ENCODE results near the gene GSG1L2. TPM values are rescaled to one million over a fixed set of nuclear protein-coding genes. Genes with fewer than 3 reads are reported as not detected.

GSG1L2 gene
- total RNA-seq, 1 donor from 2014 or later, result not detected

DNA sequence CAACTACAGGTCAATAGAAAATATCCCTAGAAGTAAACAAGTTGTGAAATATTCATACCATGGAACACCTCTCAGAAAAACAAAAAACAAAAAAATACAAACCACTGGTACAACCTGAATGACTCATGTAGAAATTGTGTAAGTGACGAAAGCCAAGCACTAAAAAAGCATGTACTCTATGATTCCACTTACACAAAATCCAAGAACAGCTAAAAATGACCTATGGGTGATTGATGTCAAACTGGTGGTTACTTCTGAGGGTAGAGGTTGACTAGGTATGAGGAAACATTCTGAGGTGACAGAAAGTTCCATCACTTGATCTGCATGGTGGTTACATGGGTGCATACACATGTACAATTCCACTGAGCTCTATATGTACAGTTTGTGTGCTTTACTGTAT, 61.6 kb downstream of the GSG1L2 start:
- DNase-seq (ENCODE audit: low read depth), result no peak
- no peak for TF ChIP-seq CTCF (conservative IDR thresholded peaks at IDR 0.05; ENCODE audit: low read depth, low read length)

GRCh38 chr17:9755083-9755482, 66.8 kb downstream of the GSG1L2 start:
- no peak for DNase-seq (ENCODE audit: low read depth)
- H3K4me3 ChIP-seq (ENCODE audit: low read depth, low read length), result no peak overlapping the region
- TF ChIP-seq CTCF (conservative IDR thresholded peaks at IDR 0.05; ENCODE audit: low read depth, low read length), result no peak

More for the DNA sequence above, 61.6 kb downstream of the GSG1L2 start:
- no peak overlapping the region for H3K4me3 ChIP-seq (ENCODE audit: low read depth, low read length)

Other genes with a start within 250 kb of the GSG1L2 start
- 57.8 and 69.5 TPM in 2 replicates for gene STX8, start 246.3 kb downstream of the GSG1L2 start, total RNA-seq
- not detected in 2 replicates for gene CFAP52, start 245.4 kb downstream of the GSG1L2 start, total RNA-seq
- gene USP43, start 176.6 kb downstream of the GSG1L2 start, total RNA-seq, result 7.8 and 10.3 TPM in 2 replicates
- gene DHRS7C, start 30.5 kb downstream of the GSG1L2 start, total RNA-seq, result not detected in 2 replicates
- 0.23 TPM in 1 of 2 replicates, not detected in the other for gene GLP2R, start 3.8 kb upstream of the GSG1L2 start, total RNA-seq
- not detected in 2 replicates for gene RCVRN, start 83.2 kb upstream of the GSG1L2 start, total RNA-seq